ENCODE data around the gene WDR33. TPM values are rescaled to one million over a fixed set of nuclear protein-coding genes. Genes with fewer than 3 reads are reported as not detected.

WDR33 gene
- total RNA-seq, 1 donor from 2014 or later: 52.1 TPM

GRCh38 chr2:127681976-127682857, 128.8 kb downstream of the WDR33 start:
- no peak for DNase-seq (ENCODE audit: low spot score)
- Mint-ChIP-seq H3K27ac (ENCODE audit: unreplicated experiment) (no peak overlapping the region), H3K4me1 (ENCODE audit: unreplicated experiment) (peaks cover 6% of the 10 kb centered on the region), H3K4me3 (ENCODE audit: unreplicated experiment) (no peak overlapping the region), H3K36me3 (ENCODE audit: low read depth, unreplicated experiment) (no peaks in the 10 kb centered on the region), H3K9me3 (ENCODE audit: unreplicated experiment) (no peaks in the 10 kb centered on the region), H3K27me3 (ENCODE audit: unreplicated experiment) (peaks cover 6% of the 10 kb centered on the region)
- no peak for TF ChIP-seq CTCF (IDR thresholded peaks at IDR 0.05; ENCODE audit: unreplicated experiment)

- DNase-seq (ENCODE audit: low spot score): no peak
- Mint-ChIP-seq H3K4me3 (ENCODE audit: unreplicated experiment) (no peak overlapping the region), H3K9me3 (ENCODE audit: unreplicated experiment) (no peaks in the 10 kb centered on the region), H3K4me1 (ENCODE audit: unreplicated experiment) (peaks cover 6% of the 10 kb centered on the region), H3K27me3 (ENCODE audit: unreplicated experiment) (peaks cover 11% of the 10 kb centered on the region), H3K27ac (ENCODE audit: unreplicated experiment) (no peak overlapping the region), H3K36me3 (ENCODE audit: low read depth, unreplicated experiment) (no peaks in the 10 kb centered on the region)
- TF ChIP-seq CTCF (IDR thresholded peaks at IDR 0.05; ENCODE audit: unreplicated experiment): no peak
These were observed 129.6 kb downstream of the WDR33 start for GRCh38 chr2:127681288-127681804.

GRCh38 chr2:127680706-127681287, 130.2 kb downstream of the WDR33 start:
- peaks cover 6% of the 10 kb centered on the region for H3K4me1 Mint-ChIP-seq (ENCODE audit: unreplicated experiment)
- H3K36me3 Mint-ChIP-seq (ENCODE audit: low read depth, unreplicated experiment): no peaks in the 10 kb centered on the region
- H3K27me3 Mint-ChIP-seq (ENCODE audit: unreplicated experiment): peaks cover 16% of the 10 kb centered on the region
- H3K4me3 Mint-ChIP-seq (ENCODE audit: unreplicated experiment): no peak overlapping the region
- no peak for TF ChIP-seq CTCF (IDR thresholded peaks at IDR 0.05; ENCODE audit: unreplicated experiment)
- no peaks in the 10 kb centered on the region for H3K9me3 Mint-ChIP-seq (ENCODE audit: unreplicated experiment)
- no peak overlapping the region for H3K27ac Mint-ChIP-seq (ENCODE audit: unreplicated experiment)
- DNase-seq (ENCODE audit: low spot score): no peak

GRCh38 chr2:127679680-127680361, 131.2 kb downstream of the WDR33 start:
- no peak for DNase-seq (ENCODE audit: low spot score)
- no peak for TF ChIP-seq CTCF (IDR thresholded peaks at IDR 0.05; ENCODE audit: unreplicated experiment)
- H3K4me1 Mint-ChIP-seq (ENCODE audit: unreplicated experiment): peaks cover 6% of the 10 kb centered on the region
- no peaks in the 10 kb centered on the region for H3K36me3 Mint-ChIP-seq (ENCODE audit: low read depth, unreplicated experiment)
- peaks cover 17% of the 10 kb centered on the region for H3K27me3 Mint-ChIP-seq (ENCODE audit: unreplicated experiment)
- no peak overlapping the region for H3K4me3 Mint-ChIP-seq (ENCODE audit: unreplicated experiment)
- no peak overlapping the region for H3K27ac Mint-ChIP-seq (ENCODE audit: unreplicated experiment)
- no peaks in the 10 kb centered on the region for H3K9me3 Mint-ChIP-seq (ENCODE audit: unreplicated experiment)
